ENCODE results near the gene TOMM5. TPM values are rescaled to one million over a fixed set of nuclear protein-coding genes. Genes with fewer than 3 reads are reported as not detected.

The TOMM5 gene
- total RNA-seq, 5 donors from 2014 or later (not counting 1 experiment from before 2014, with no cell fraction given) = 35.6 to 44.8 (median 42.1) TPM

DNA sequence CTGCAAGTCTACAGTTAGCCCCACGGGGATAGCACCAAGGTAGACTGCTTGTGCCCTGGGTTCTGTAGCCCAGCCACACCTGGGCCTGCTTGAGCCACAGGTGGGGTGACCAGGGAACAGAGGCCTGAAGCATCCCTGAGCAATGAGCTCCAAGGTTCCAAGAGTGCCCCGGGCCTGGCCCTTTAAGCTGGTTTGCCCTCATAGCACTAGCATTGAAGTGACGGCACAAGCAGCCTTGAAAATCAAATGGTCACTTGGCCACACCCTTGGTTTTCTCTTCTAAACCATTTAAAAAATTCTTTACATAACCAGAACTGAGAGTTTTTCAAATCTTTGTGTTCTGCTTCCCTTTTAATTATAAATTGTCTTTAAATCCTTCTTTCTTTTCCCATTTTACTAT, 40.9 kb downstream of the TOMM5 start:
- H3K27me3 Mint-ChIP-seq = no peaks in the 10 kb centered on the region
- WGBS (ENCODE audit: insufficient coverage) = 94% methylated on average over 3 of the region's 3 CpGs
- no peaks in the 10 kb centered on the region for H3K4me1 Mint-ChIP-seq
- H3K27ac Mint-ChIP-seq = no peak overlapping the region
- ChIA-PET POLR2A (no interaction called here), CTCF (no interaction called here)
- H3K4me3 Mint-ChIP-seq = no peak overlapping the region
- no peak for DNase-seq
- no peaks in the 10 kb centered on the region for H3K9me3 ChIP-seq
- H3K27me3 ChIP-seq (replicated peaks in 1 of 2; ENCODE audit: control insufficient read depth in 2 of 2, extremely low read depth in 1 of 2, insufficient read depth in 2 of 2, low read length in 1 of 2) = no peaks in the 10 kb centered on the region
- H3K27ac ChIP-seq (ENCODE audit: low read length) = no peak overlapping the region
- H3K4me1 ChIP-seq (ENCODE audit: control insufficient read depth in 1 of 2, extremely low read depth in 1 of 2, insufficient read depth in 2 of 2, low read length in 2 of 2) = no peaks in the 10 kb centered on the region
- H3K36me3 Mint-ChIP-seq = no peaks in the 10 kb centered on the region
- no peak for ATAC-seq (replicated peaks in 1 of 4)
- no peaks in the 10 kb centered on the region for H3K36me3 ChIP-seq (ENCODE audit: control insufficient read depth in 2 of 2, extremely low read depth in 1 of 2, insufficient read depth in 1 of 2, low read length in 1 of 2)
- H3K9me3 Mint-ChIP-seq = no peaks in the 10 kb centered on the region
- no peak overlapping the region for H3K4me3 ChIP-seq (ENCODE audit: control insufficient read depth in 1 of 2, extremely low read depth in 1 of 2, low read length in 1 of 2)

DNA sequence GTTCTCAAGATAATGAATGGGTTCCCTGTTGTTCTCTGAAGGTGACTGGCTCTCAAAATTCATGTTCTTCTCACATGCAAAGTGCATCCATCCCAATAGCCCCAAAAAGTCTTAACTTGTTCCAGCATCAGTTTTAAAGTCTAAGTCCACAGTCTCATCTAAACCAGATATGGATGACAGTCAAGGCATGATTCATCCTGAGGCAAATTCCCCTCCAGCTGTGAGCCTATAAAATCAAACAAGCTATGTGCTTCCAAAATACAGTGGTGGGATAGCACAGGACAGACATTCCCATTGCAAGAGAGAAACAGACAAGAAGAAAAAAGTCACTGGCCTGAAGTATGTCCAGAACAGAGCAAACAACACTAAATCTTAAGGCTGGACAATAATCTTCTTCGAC, 41.6 kb downstream of the TOMM5 start:
- Histone ChIP-seq H3K27me3 (replicated peaks in 1 of 2; ENCODE audit: control insufficient read depth in 2 of 2, extremely low read depth in 1 of 2, insufficient read depth in 2 of 2, low read length in 1 of 2) (no peaks in the 10 kb centered on the region), H3K36me3 (ENCODE audit: control insufficient read depth in 2 of 2, extremely low read depth in 1 of 2, insufficient read depth in 1 of 2, low read length in 1 of 2) (no peaks in the 10 kb centered on the region), H3K4me1 (ENCODE audit: control insufficient read depth in 1 of 2, extremely low read depth in 1 of 2, insufficient read depth in 2 of 2, low read length in 2 of 2) (no peaks in the 10 kb centered on the region), H3K4me3 (ENCODE audit: control insufficient read depth in 1 of 2, extremely low read depth in 1 of 2, low read length in 1 of 2) (no peak overlapping the region), H3K27ac (ENCODE audit: low read length) (no peak overlapping the region), H3K9me3 (no peaks in the 10 kb centered on the region)
- WGBS (ENCODE audit: insufficient coverage) = 83% methylated on average over 1 of the region's 1 CpG
- ChIA-PET CTCF (no interaction called here), POLR2A (no interaction called here)
- H3K36me3 Mint-ChIP-seq = no peaks in the 10 kb centered on the region
- no peaks in the 10 kb centered on the region for H3K27me3 Mint-ChIP-seq
- H3K9me3 Mint-ChIP-seq = no peaks in the 10 kb centered on the region
- H3K4me1 Mint-ChIP-seq = no peaks in the 10 kb centered on the region
- no peak for ATAC-seq (replicated peaks in 1 of 4)
- no peak overlapping the region for H3K4me3 Mint-ChIP-seq
- no peak for DNase-seq
- no peak overlapping the region for H3K27ac Mint-ChIP-seq

DNA sequence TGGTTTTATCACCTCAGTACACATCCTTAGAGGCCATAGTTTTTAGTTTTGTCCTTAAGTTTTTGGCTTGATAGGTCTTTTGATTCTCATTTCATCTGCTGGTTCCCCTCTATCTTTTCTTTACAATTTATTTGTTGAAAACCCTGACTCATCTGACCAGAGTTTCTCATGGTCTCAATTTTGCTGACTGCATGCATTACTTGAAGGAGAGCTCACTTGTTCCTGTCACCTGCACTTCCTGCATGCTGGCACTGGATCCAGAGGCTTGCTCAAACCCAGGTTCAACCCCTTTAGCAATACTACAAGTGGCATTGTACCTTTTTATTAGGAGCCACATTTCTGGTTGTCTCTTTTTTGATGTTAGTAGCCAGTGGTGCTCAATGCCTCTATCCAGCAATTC, 42.9 kb downstream of the TOMM5 start:
- Histone ChIP-seq H3K27ac (ENCODE audit: low read length) (no peak overlapping the region), H3K4me3 (ENCODE audit: control insufficient read depth in 1 of 2, extremely low read depth in 1 of 2, low read length in 1 of 2) (no peak overlapping the region), H3K4me1 (ENCODE audit: control insufficient read depth in 1 of 2, extremely low read depth in 1 of 2, insufficient read depth in 2 of 2, low read length in 2 of 2) (no peaks in the 10 kb centered on the region), H3K9me3 (no peaks in the 10 kb centered on the region), H3K27me3 (replicated peaks in 1 of 2; ENCODE audit: control insufficient read depth in 2 of 2, extremely low read depth in 1 of 2, insufficient read depth in 2 of 2, low read length in 1 of 2) (no peaks in the 10 kb centered on the region), H3K36me3 (ENCODE audit: control insufficient read depth in 2 of 2, extremely low read depth in 1 of 2, insufficient read depth in 1 of 2, low read length in 1 of 2) (no peaks in the 10 kb centered on the region)
- H3K4me3 Mint-ChIP-seq = no peak overlapping the region
- H3K36me3 Mint-ChIP-seq = no peaks in the 10 kb centered on the region
- no peaks in the 10 kb centered on the region for H3K9me3 Mint-ChIP-seq
- DNase-seq (no peak), ATAC-seq (replicated peaks in 1 of 4) (no peak)
- no peaks in the 10 kb centered on the region for H3K27me3 Mint-ChIP-seq
- H3K27ac Mint-ChIP-seq = no peak overlapping the region
- POLR2A ChIA-PET = interaction anchor here in 1 of 2 donors (0.6 kb wide), 1 partner anchor 676 kb away, joined by 9 read pairs; no protein-coding TSS in a partner anchor
- H3K4me1 Mint-ChIP-seq = no peaks in the 10 kb centered on the region
- CTCF ChIA-PET = interaction anchor here in 1 of 2 donors (0.6 to 1.0 kb wide), 2 partner anchors 19 to 41 kb away, joined by 3 to 4 read pairs; no protein-coding TSS in a partner anchor

DNA sequence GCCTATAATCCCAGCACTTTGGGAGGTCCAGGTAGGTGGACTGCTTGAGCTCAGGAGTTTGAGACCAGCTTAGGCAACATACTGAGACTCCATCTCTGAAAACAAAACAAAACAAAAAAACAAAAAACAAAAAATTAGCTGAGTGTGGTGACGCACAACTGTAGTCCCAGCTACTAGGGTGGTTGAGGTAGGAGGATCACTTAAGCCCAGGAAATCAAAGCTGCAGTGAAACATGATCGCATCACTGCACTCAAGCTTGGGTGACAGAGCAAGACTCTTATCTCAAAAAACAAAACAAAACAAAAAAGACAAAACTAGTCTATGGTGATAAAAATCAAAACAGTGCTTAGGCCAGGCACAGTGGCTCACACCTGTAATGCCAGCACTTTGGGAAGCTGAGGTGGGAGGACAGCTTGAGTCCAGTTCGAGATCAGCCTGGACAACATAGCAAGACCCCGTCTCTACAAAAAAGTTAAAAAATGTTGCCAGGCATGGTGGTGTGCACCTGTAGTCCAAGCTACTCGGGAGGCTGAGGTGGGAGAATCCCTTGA, 45.0 kb downstream of the TOMM5 start:
- Histone ChIP-seq H3K36me3 (ENCODE audit: control insufficient read depth in 2 of 2, extremely low read depth in 1 of 2, insufficient read depth in 1 of 2, low read length in 1 of 2) (no peaks in the 10 kb centered on the region), H3K27me3 (replicated peaks in 1 of 2; ENCODE audit: control insufficient read depth in 2 of 2, extremely low read depth in 1 of 2, insufficient read depth in 2 of 2, low read length in 1 of 2) (no peaks in the 10 kb centered on the region), H3K27ac (ENCODE audit: low read length) (no peak overlapping the region), H3K9me3 (no peaks in the 10 kb centered on the region), H3K4me1 (ENCODE audit: control insufficient read depth in 1 of 2, extremely low read depth in 1 of 2, insufficient read depth in 2 of 2, low read length in 2 of 2) (no peaks in the 10 kb centered on the region), H3K4me3 (ENCODE audit: control insufficient read depth in 1 of 2, extremely low read depth in 1 of 2, low read length in 1 of 2) (no peak overlapping the region)
- no peaks in the 10 kb centered on the region for H3K4me1 Mint-ChIP-seq
- no peaks in the 10 kb centered on the region for H3K9me3 Mint-ChIP-seq
- CTCF ChIA-PET = interaction anchor here in 1 of 2 donors (0.5 kb wide), 1 partner anchor 592 kb away, joined by 3 read pairs; no protein-coding TSS in a partner anchor
- H3K36me3 Mint-ChIP-seq = no peaks in the 10 kb centered on the region
- H3K4me3 Mint-ChIP-seq = no peak overlapping the region
- DNase-seq (no peak), ATAC-seq (replicated peaks in 1 of 4) (no peak)
- no peaks in the 10 kb centered on the region for H3K27me3 Mint-ChIP-seq
- 90% methylated on average over 2 of the region's 5 CpGs for WGBS (ENCODE audit: insufficient coverage)
- POLR2A ChIA-PET = no interaction called here
- no peak overlapping the region for H3K27ac Mint-ChIP-seq

DNA sequence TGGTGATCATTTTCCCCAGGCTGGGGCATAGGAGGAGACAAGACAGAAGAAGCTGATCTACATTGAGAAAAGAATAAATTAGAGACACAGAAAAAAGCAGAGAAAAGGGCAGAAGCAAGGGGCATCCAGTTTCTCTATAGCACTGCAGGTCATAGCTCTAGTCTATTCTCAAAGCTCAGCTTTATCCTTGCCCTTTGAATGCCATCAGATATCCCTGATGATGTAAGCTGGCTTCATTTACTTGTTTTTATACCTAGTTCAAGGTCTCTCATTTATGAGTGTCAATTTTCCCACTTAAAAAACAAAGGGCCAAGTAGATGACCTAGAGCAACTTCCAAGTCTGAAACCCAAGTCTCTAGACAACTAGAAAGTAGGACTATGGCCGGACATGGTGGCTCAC, 48.9 kb downstream of the TOMM5 start:
- no peaks in the 10 kb centered on the region for H3K9me3 Mint-ChIP-seq
- ATAC-seq (replicated peaks in 1 of 4) (no peak), DNase-seq (no peak)
- no peak overlapping the region for H3K27ac Mint-ChIP-seq
- peaks cover 5% of the 10 kb centered on the region for H3K36me3 Mint-ChIP-seq
- H3K9me3 ChIP-seq = no peaks in the 10 kb centered on the region
- no peaks in the 10 kb centered on the region for H3K27me3 Mint-ChIP-seq
- H3K27me3 ChIP-seq (replicated peaks in 1 of 2; ENCODE audit: control insufficient read depth in 2 of 2, extremely low read depth in 1 of 2, insufficient read depth in 2 of 2, low read length in 1 of 2) = no peaks in the 10 kb centered on the region
- no peak overlapping the region for H3K4me3 ChIP-seq (ENCODE audit: control insufficient read depth in 1 of 2, extremely low read depth in 1 of 2, low read length in 1 of 2)
- no peak overlapping the region for H3K27ac ChIP-seq (ENCODE audit: low read length)
- no peaks in the 10 kb centered on the region for H3K4me1 Mint-ChIP-seq
- H3K4me1 ChIP-seq (ENCODE audit: control insufficient read depth in 1 of 2, extremely low read depth in 1 of 2, insufficient read depth in 2 of 2, low read length in 2 of 2) = no peaks in the 10 kb centered on the region
- ChIA-PET POLR2A (no interaction called here), CTCF (no interaction called here)
- H3K36me3 ChIP-seq (ENCODE audit: control insufficient read depth in 2 of 2, extremely low read depth in 1 of 2, insufficient read depth in 1 of 2, low read length in 1 of 2) = no peaks in the 10 kb centered on the region
- WGBS (ENCODE audit: insufficient coverage) = no CpG with 5 or more reads among the region's 1 CpG
- no peak overlapping the region for H3K4me3 Mint-ChIP-seq

DNA sequence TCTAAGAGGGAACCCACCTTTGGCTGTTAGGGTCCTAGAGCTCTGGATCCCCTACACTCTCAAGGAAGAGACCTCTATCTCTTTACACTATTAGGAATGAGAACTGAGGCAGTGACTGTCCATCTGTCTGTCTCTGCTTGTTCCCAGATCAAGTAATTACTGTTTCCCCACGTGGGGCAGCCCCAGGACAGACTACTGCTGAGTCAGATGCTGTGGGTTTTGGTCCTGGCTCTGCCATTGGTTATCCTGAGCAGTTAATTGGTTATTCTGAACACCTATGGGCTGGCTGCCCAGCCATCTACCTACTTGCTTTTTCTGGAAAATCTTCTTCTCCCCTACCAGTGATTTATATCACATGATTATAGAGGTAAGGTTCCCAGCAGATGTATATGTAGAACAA, 49.5 kb downstream of the TOMM5 start:
- ChIA-PET CTCF (no interaction called here), POLR2A (no interaction called here)
- Mint-ChIP-seq H3K4me3 (no peak overlapping the region), H3K4me1 (no peaks in the 10 kb centered on the region), H3K9me3 (no peaks in the 10 kb centered on the region), H3K27me3 (no peaks in the 10 kb centered on the region), H3K36me3 (peaks cover 9% of the 10 kb centered on the region), H3K27ac (no peak overlapping the region)
- Histone ChIP-seq H3K9me3 (no peaks in the 10 kb centered on the region), H3K4me3 (ENCODE audit: control insufficient read depth in 1 of 2, extremely low read depth in 1 of 2, low read length in 1 of 2) (no peak overlapping the region), H3K36me3 (ENCODE audit: control insufficient read depth in 2 of 2, extremely low read depth in 1 of 2, insufficient read depth in 1 of 2, low read length in 1 of 2) (peaks cover 0 to 2% of the 10 kb centered on the region in 2 donors), H3K4me1 (ENCODE audit: control insufficient read depth in 1 of 2, extremely low read depth in 1 of 2, insufficient read depth in 2 of 2, low read length in 2 of 2) (no peaks in the 10 kb centered on the region), H3K27ac (ENCODE audit: low read length) (no peak overlapping the region), H3K27me3 (replicated peaks in 1 of 2; ENCODE audit: control insufficient read depth in 2 of 2, extremely low read depth in 1 of 2, insufficient read depth in 2 of 2, low read length in 1 of 2) (no peaks in the 10 kb centered on the region)
- no peak for DNase-seq
- no peak for ATAC-seq (replicated peaks in 1 of 4)
- WGBS (ENCODE audit: insufficient coverage) = 20% methylated on average over 1 of the region's 1 CpG

DNA sequence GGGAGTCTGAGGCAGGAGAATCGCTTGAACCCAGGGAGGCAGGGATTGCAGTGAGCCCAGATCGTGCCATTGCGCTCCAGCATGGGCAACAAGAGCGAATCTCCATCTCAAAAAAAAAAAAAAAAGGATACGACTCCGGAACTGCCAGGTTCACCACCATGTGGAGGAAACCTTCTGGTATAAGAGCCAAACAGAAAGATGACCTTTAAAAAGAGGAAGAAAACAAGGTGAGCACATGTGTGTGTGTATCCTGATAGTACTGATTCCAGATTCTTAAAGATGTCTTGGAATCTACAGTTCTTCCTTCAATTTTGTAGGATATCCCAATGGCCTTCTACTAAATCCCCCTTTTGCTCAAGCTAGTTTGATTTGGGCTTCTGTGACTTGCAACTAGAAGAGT, 49.9 kb downstream of the TOMM5 start:
- no peaks in the 10 kb centered on the region for H3K4me1 Mint-ChIP-seq
- H3K36me3 ChIP-seq (ENCODE audit: control insufficient read depth in 2 of 2, extremely low read depth in 1 of 2, insufficient read depth in 1 of 2, low read length in 1 of 2) = peaks cover 0 to 2% of the 10 kb centered on the region in 2 donors
- DNase-seq (no peak), ATAC-seq (replicated peaks in 1 of 4) (no peak)
- POLR2A ChIA-PET = no interaction called here
- no peaks in the 10 kb centered on the region for H3K9me3 Mint-ChIP-seq
- WGBS (ENCODE audit: insufficient coverage) = 93% methylated on average over 5 of the region's 6 CpGs
- H3K4me3 ChIP-seq (ENCODE audit: control insufficient read depth in 1 of 2, extremely low read depth in 1 of 2, low read length in 1 of 2) = no peak overlapping the region
- peaks cover 12% of the 10 kb centered on the region for H3K36me3 Mint-ChIP-seq
- no peaks in the 10 kb centered on the region for H3K9me3 ChIP-seq
- H3K27ac Mint-ChIP-seq = no peak overlapping the region
- H3K27me3 Mint-ChIP-seq = no peaks in the 10 kb centered on the region
- H3K4me3 Mint-ChIP-seq = no peak overlapping the region
- CTCF ChIA-PET = no interaction called here
- no peak overlapping the region for H3K27ac ChIP-seq (ENCODE audit: low read length)
- H3K4me1 ChIP-seq (ENCODE audit: control insufficient read depth in 1 of 2, extremely low read depth in 1 of 2, insufficient read depth in 2 of 2, low read length in 2 of 2) = no peaks in the 10 kb centered on the region
- H3K27me3 ChIP-seq (replicated peaks in 1 of 2; ENCODE audit: control insufficient read depth in 2 of 2, extremely low read depth in 1 of 2, insufficient read depth in 2 of 2, low read length in 1 of 2) = no peaks in the 10 kb centered on the region
